GM23338 (cell line): Measurements from ENCODE around the gene IGF2BP1.

Experiments
- CTCF ChIP-seq, 2 experiments: fragments of 200-600 bp in 1 of 2; sonication (generic) in 1 of 2; conservative IDR thresholded peaks; 2 replicates each; pipeline versions ENCODE4 v1.5.1 to v1.6.1; 2016 to 2017; ENCODE audit warnings: antibody characterized with exemption in 2 of 2, low read depth in 2 of 2, mild to moderate bottlenecking in 2 of 2, moderate library complexity in 1 of 2
- EZH2 ChIP-seq: fragments of 200-600 bp; sonication (generic); IDR thresholded peaks from one replicate; pipeline ENCODE4 v1.8.0; 2017; ENCODE audit warnings: antibody characterized with exemption, mild to moderate bottlenecking, low read depth; ENCODE audit not compliant: unreplicated experiment
- EZH2phosphoT487 ChIP-seq: fragments of 200-600 bp; sonication (generic); IDR thresholded peaks from one replicate; pipeline ENCODE4 v1.8.1; 2018; ENCODE audit warnings: antibody characterized with exemption; ENCODE audit not compliant: unreplicated experiment
- JUNB ChIP-seq: IDR thresholded peaks from one replicate; pipeline ENCODE4 v1.6.1; 2016; ENCODE audit warnings: antibody characterized with exemption; ENCODE audit not compliant: unreplicated experiment
- POLR2AphosphoS5 ChIP-seq: IDR thresholded peaks from 2 replicates; pipeline ENCODE4 v1.6.1; 2016; ENCODE audit warnings: antibody characterized with exemption, low read depth
- ZNF331 ChIP-seq: fragments of 250-450 bp; sonication (Bioruptor Pico); IDR thresholded peaks from 2 replicates; pipeline ENCODE4 v1.5.0; 2020; ENCODE audit warnings: low read depth, mild to moderate bottlenecking, moderate library complexity
- TF ChIP-seq, protein P1 (sequence below): IDR thresholded peaks from one replicate; pipeline ENCODE4 v1.6.1; 2018; ENCODE audit warnings: antibody characterized with exemption; ENCODE audit not compliant: unreplicated experiment
- TF ChIP-seq, protein P2 (sequence below): IDR thresholded peaks from 2 replicates; pipeline ENCODE4 v1.6.1; 2016; ENCODE audit warnings: antibody characterized with exemption

- TF ChIP-seq POLR2AphosphoS5 (no peak), CTCF (conservative IDR thresholded peaks at IDR 0.05; ENCODE audit: low read depth in 2 of 2) (no peak), ZNF331 (CRISPR knock-in tag) (no peak), EZH2phosphoT487 (no peak), EZH2 (no peak), JUNB (no peak)
- TF ChIP-seq, protein P1, sequence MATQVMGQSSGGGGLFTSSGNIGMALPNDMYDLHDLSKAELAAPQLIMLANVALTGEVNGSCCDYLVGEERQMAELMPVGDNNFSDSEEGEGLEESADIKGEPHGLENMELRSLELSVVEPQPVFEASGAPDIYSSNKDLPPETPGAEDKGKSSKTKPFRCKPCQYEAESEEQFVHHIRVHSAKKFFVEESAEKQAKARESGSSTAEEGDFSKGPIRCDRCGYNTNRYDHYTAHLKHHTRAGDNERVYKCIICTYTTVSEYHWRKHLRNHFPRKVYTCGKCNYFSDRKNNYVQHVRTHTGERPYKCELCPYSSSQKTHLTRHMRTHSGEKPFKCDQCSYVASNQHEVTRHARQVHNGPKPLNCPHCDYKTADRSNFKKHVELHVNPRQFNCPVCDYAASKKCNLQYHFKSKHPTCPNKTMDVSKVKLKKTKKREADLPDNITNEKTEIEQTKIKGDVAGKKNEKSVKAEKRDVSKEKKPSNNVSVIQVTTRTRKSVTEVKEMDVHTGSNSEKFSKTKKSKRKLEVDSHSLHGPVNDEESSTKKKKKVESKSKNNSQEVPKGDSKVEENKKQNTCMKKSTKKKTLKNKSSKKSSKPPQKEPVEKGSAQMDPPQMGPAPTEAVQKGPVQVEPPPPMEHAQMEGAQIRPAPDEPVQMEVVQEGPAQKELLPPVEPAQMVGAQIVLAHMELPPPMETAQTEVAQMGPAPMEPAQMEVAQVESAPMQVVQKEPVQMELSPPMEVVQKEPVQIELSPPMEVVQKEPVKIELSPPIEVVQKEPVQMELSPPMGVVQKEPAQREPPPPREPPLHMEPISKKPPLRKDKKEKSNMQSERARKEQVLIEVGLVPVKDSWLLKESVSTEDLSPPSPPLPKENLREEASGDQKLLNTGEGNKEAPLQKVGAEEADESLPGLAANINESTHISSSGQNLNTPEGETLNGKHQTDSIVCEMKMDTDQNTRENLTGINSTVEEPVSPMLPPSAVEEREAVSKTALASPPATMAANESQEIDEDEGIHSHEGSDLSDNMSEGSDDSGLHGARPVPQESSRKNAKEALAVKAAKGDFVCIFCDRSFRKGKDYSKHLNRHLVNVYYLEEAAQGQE, result no peak
- TF ChIP-seq, protein P2, sequence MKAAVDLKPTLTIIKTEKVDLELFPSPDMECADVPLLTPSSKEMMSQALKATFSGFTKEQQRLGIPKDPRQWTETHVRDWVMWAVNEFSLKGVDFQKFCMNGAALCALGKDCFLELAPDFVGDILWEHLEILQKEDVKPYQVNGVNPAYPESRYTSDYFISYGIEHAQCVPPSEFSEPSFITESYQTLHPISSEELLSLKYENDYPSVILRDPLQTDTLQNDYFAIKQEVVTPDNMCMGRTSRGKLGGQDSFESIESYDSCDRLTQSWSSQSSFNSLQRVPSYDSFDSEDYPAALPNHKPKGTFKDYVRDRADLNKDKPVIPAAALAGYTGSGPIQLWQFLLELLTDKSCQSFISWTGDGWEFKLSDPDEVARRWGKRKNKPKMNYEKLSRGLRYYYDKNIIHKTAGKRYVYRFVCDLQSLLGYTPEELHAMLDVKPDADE, result no peak
Measured at GRCh38 chr17:49046912-49047311, 49.7 kb downstream of the IGF2BP1 start.
